H1 (cell line): ENCODE results near the gene CACNG6. TPM values are rescaled to one million over a fixed set of nuclear protein-coding genes. Genes with fewer than 3 reads are reported as not detected.

ENCODE experiments used
- CTCF ChIA-PET: fragments of 300-600 bp; sonication (Branson Sonifier 250); formaldehyde crosslinking; loops from one replicate; lab custom pipeline; 2021; ENCODE audit not compliant: partially characterized antibody; lab: Charles Lee
- POLR2A ChIA-PET: fragments of 300-600 bp; sonication (Branson Sonifier 250); formaldehyde crosslinking; loops from one replicate; lab custom pipeline; 2021; ENCODE audit warnings: inconsistent platforms; ENCODE audit not compliant: partially characterized antibody; lab: Charles Lee
- DNase-seq, 2 experiments: peaks; one replicate each; pipeline versions ENCODE4 v3.0.0 to v3.0.0-alpha.2; 2010 to 2022; ENCODE audit warnings: low spot score in 2 of 2, low read depth in 1 of 2, mixed read lengths in 1 of 2
- FAIRE-seq: peaks from 2 replicates; lab custom pipeline; 2011; peaks lifted over from hg19 to GRCh38; lab: Jason Lieb, UNC
- H2AFZ ChIP-seq: 2 replicates; pipeline ENCODE4 v1.8.1; 2012; ENCODE audit warnings: low read length, inconsistent platforms
- H2AK5ac ChIP-seq: 2 replicates; pipeline ENCODE4 v1.6.1; 2013; ENCODE audit warnings: low read depth, low read length
- H2BK120ac ChIP-seq: replicated peaks from 2 replicates; pipeline ENCODE3; 2013; ENCODE audit warnings: low read depth, low read length, inconsistent platforms
- H2BK12ac ChIP-seq: 2 replicates; pipeline ENCODE4 v1.6.1; 2013; ENCODE audit warnings: low read depth, low read length
- H2BK15ac ChIP-seq: 2 replicates; pipeline ENCODE4 v1.6.1; 2013; ENCODE audit warnings: low read length
- H2BK20ac ChIP-seq: 2 replicates; pipeline ENCODE4 v1.6.1; 2013; ENCODE audit warnings: low read length
- H2BK5ac ChIP-seq: 2 replicates; pipeline ENCODE4 v1.6.1; 2013; ENCODE audit warnings: low read depth, low read length
- H3K14ac ChIP-seq: 2 replicates; pipeline ENCODE4 v1.6.1; 2013; ENCODE audit warnings: inconsistent platforms; ENCODE audit not compliant: insufficient read length
- H3K18ac ChIP-seq: 2 replicates; pipeline ENCODE4 v1.6.1; 2013; ENCODE audit warnings: low read length; ENCODE audit errors: extremely low read depth
- H3K23ac ChIP-seq: 2 replicates; pipeline ENCODE4 v1.6.1; 2013; ENCODE audit warnings: inconsistent platforms; ENCODE audit not compliant: insufficient read length
- H3K23me2 ChIP-seq: 2 replicates; pipeline ENCODE4 v1.6.1; 2013; ENCODE audit warnings: low read depth, low read length
- H3K27ac ChIP-seq: 2 replicates; pipeline ENCODE4 v1.6.1; 2011; ENCODE audit warnings: low read depth, low read length, inconsistent platforms
- H3K27me3 ChIP-seq, 4 experiments: replicated peaks in 1 of 4; 1 replicate in 1 of 4; 2 replicates in 3 of 4; pipeline versions ENCODE4 v1.6.1 to v1.8.1; 2011 to 2013; ENCODE audit warnings: low read length in 3 of 4, mild to moderate bottlenecking in 3 of 4, inconsistent platforms in 2 of 4, mixed read lengths in 2 of 4, moderate library complexity in 1 of 4; ENCODE audit not compliant: control insufficient read depth in 3 of 4, insufficient read depth in 3 of 4; ENCODE audit errors: extremely low read depth in 1 of 4
- H3K36me3 ChIP-seq, 4 experiments: 2 replicates each; pipeline versions ENCODE4 v1.6.1 to v1.8.1; 2011 to 2013; ENCODE audit warnings: mild to moderate bottlenecking in 4 of 4, low read length in 3 of 4, moderate library complexity in 2 of 4, control low read depth in 1 of 4, inconsistent platforms in 1 of 4; ENCODE audit not compliant: insufficient read depth in 4 of 4, control insufficient read depth in 2 of 4
- H3K4ac ChIP-seq: replicated peaks from 2 replicates; pipeline ENCODE3; 2013; ENCODE audit warnings: low read length, low read depth, mixed read lengths, inconsistent platforms; ENCODE audit not compliant: insufficient read length
- H3K4me1 ChIP-seq, 4 experiments: replicated peaks in 1 of 4; 1 replicate in 1 of 4; 2 replicates in 3 of 4; pipeline versions ENCODE4 v1.6.1 to v1.8.1; 2011 to 2013; ENCODE audit warnings: low read length in 3 of 4, inconsistent platforms in 2 of 4, mixed read lengths in 1 of 4; ENCODE audit not compliant: insufficient read depth in 4 of 4, control insufficient read depth in 3 of 4
- H3K4me2 ChIP-seq, 2 experiments: 2 replicates each; pipeline versions ENCODE4 v1.6.1 to v1.8.1; 2011 to 2013; ENCODE audit warnings: low read depth in 2 of 2, low read length in 2 of 2, control low read depth in 1 of 2, inconsistent platforms in 1 of 2, mild to moderate bottlenecking in 1 of 2; ENCODE audit not compliant: insufficient read depth in 1 of 2
- H3K4me3 ChIP-seq, 4 experiments: fragments of 200-600, 300-600 bp in 1 of 4; sonication (generic), shearing (Covaris generic), sonication (Bioruptor Twin) in 1 of 4; 2 replicates each; pipeline versions ENCODE4 v1.5.1 to v1.8.1; 2011 to 2016; ENCODE audit warnings: low read length in 4 of 4, low read depth in 3 of 4, control low read depth in 2 of 4, inconsistent platforms in 2 of 4, mild to moderate bottlenecking in 2 of 4, mixed read lengths in 1 of 4, moderate library complexity in 1 of 4; ENCODE audit not compliant: insufficient read depth in 2 of 4; ENCODE audit errors: extremely low read depth in 1 of 4
- H3K56ac ChIP-seq: replicated peaks from 2 replicates; pipeline ENCODE3; 2013; ENCODE audit warnings: low read depth, mild to moderate bottlenecking, mixed read lengths, low read length, inconsistent platforms; ENCODE audit not compliant: insufficient read length
- H3K79me1 ChIP-seq: 2 replicates; pipeline ENCODE4 v1.6.1; 2013; ENCODE audit warnings: low read depth, low read length, control low read depth
- H3K79me2 ChIP-seq, 2 experiments: 2 replicates each; pipeline versions ENCODE4 v1.6.1 to v1.8.1; 2012 to 2013; ENCODE audit warnings: low read length in 2 of 2, mild to moderate bottlenecking in 2 of 2, inconsistent platforms in 1 of 2; ENCODE audit not compliant: insufficient read depth in 2 of 2, control insufficient read depth in 1 of 2
- H3K9ac ChIP-seq, 4 experiments: replicated peaks in 1 of 4; 1 replicate in 1 of 4; 2 replicates in 3 of 4; pipeline versions ENCODE4 v1.6.1 to v1.8.1; 2011 to 2013; ENCODE audit warnings: low read depth in 3 of 4, low read length in 3 of 4, control low read depth in 2 of 4, mild to moderate bottlenecking in 2 of 4, moderate library complexity in 2 of 4, inconsistent platforms in 1 of 4; ENCODE audit errors: extremely low read depth in 1 of 4
- H3K9me3 ChIP-seq, 2 experiments: 2 replicates each; pipeline versions ENCODE4 v1.6.1 to v1.8.1; 2012 to 2013; ENCODE audit warnings: mild to moderate bottlenecking in 2 of 2, moderate library complexity in 2 of 2, control low read depth in 1 of 2, inconsistent platforms in 1 of 2, low read depth in 1 of 2, low read length in 1 of 2, mixed read lengths in 1 of 2; ENCODE audit not compliant: insufficient read depth in 2 of 2
- H4K20me1 ChIP-seq, 2 experiments: replicated peaks in 1 of 2; 2 replicates each; pipeline versions ENCODE3 to v1.8.1; 2011 to 2013; ENCODE audit warnings: inconsistent platforms in 2 of 2, low read length in 2 of 2, mild to moderate bottlenecking in 1 of 2; ENCODE audit not compliant: insufficient read depth in 2 of 2, control insufficient read depth in 1 of 2
- H4K5ac ChIP-seq: 2 replicates; pipeline ENCODE4 v1.6.1; 2013; ENCODE audit warnings: low read length, low read depth, mixed read lengths, inconsistent platforms; ENCODE audit not compliant: insufficient read length
- H4K8ac ChIP-seq: 2 replicates; pipeline ENCODE4 v1.8.0; 2013; ENCODE audit warnings: mild to moderate bottlenecking, moderate library complexity, low read length, inconsistent platforms; ENCODE audit not compliant: insufficient read depth; ENCODE audit errors: extremely low read depth
- H4K91ac ChIP-seq: replicated peaks from 2 replicates; pipeline ENCODE3; 2013; ENCODE audit warnings: low read length, mixed read lengths, inconsistent platforms; ENCODE audit not compliant: insufficient read length
- POLR2A ChIP-seq, 2 experiments: IDR thresholded peaks; 1 replicate in 1 of 2; 2 replicates in 1 of 2; pipeline ENCODE4 v1.6.1; 2011; ENCODE audit warnings: low read depth in 2 of 2, low read length in 2 of 2, mild to moderate bottlenecking in 2 of 2; ENCODE audit errors: control extremely low read depth in 1 of 2
- TEAD4 ChIP-seq: IDR thresholded peaks from 2 replicates; pipeline ENCODE4 v1.6.1; 2012; ENCODE audit warnings: low read depth, low read length, inconsistent platforms, mixed read lengths
- WGBS, 2 experiments: shearing (Covaris generic) in 1 of 2; methylation state at CpG; one replicate each; pipeline versions ENCODE4 v1.1.6 to v1.1.7; 2013 to 2015; ENCODE audit warnings: low lambda C conversion rate in 2 of 2, mixed read lengths in 2 of 2, inconsistent platforms in 1 of 2, low coverage in 1 of 2, missing lambda C conversion rate in 1 of 2; ENCODE audit not compliant: insufficient replicate concordance in 2 of 2, insufficient coverage in 1 of 2, insufficient read length in 1 of 2; ENCODE audit errors: extremely low coverage in 1 of 2, missing lambda C conversion rate in 1 of 2; 5-methylcytosine and 5-hydroxymethylcytosine counted together
- polyA plus RNA-seq, 7 experiments: library from polyadenylated mRNA; depleted of rRNA in 3 of 7; stranded (reverse) in 5 of 7; unstranded in 2 of 7; fragments of >200 nt in 5 of 7; fragments of 200-250 nt in 2 of 7; gene quantifications; 1 replicate in 5 of 7; 2 replicates in 1 of 7; 4 replicates in 1 of 7; pipeline versions ENCODE4 v1.2.1 to v1.2.3, GENCODE V29; 2011 to 2013; ENCODE audit warnings: missing spikeins in 2 of 7, mixed read lengths in 2 of 7
- total RNA-seq: library from RNA; stranded (reverse); fragmentation: NEBNext Ultra II Directional; extraction: Animal tissue kit (Norgen Biotek cat#: 25700); gene quantifications from 2 replicates; pipeline ENCODE4 v1.2.1, GENCODE V29; 2021

CACNG6 gene
- total and polyA plus RNA-seq, 2 of the 8 experiments (the other 6 are each of a cell fraction or from before 2014, with no cell fraction given) = 1.2 to 1.6 TPM

GRCh38 chr19:53944416-53944815 is 47.0 kb upstream of the CACNG6 start:
- peaks cover 4 to 10% (median 7%) of the 10 kb centered on the region in 4 experiments; a peak in 6 of 7 replicates for H3K4me1 ChIP-seq
- no peak for TF ChIP-seq TEAD4
- peak in 1 of 2 experiments; percentile 21; a peak in 1 of 3 replicates for TF ChIP-seq POLR2A (IDR thresholded peaks at IDR 0.05; ENCODE audit: control extremely low read depth in 1 of 2, low read depth in 2 of 2, low read length in 2 of 2)
- H2BK20ac ChIP-seq = no peak overlapping the region
- no peak overlapping the region for H3K27ac ChIP-seq
- H3K9me3 ChIP-seq = no peaks in the 10 kb centered on the region
- H3K23ac ChIP-seq = no peak overlapping the region
- H3K4ac ChIP-seq = no peak overlapping the region
- H4K91ac ChIP-seq = no peak overlapping the region
- no peak overlapping the region for H3K18ac ChIP-seq
- peak overlapping the region in 1 of 2 experiments; percentile 96; a peak in 1 of 4 replicates for H3K4me2 ChIP-seq
- no peak overlapping the region for H2BK5ac ChIP-seq
- H2BK15ac ChIP-seq = peak overlapping the region; percentile 0; the same call in 1 of the 2 replicates
- ChIA-PET CTCF (interaction anchor here (0.5 to 2.8 kb wide), 14 partner anchors 8 to 135 kb away, joined by 3 to 13 read pairs (median 4); partner anchors contain the start of gene PRKCG), POLR2A (interaction anchor here (1.0 to 2.2 kb wide), 12 partner anchors 11 to 158 kb away, joined by 3 to 10 read pairs (median 4); partner anchors contain the start of genes MYADM and NDUFA3)
- peaks cover 11% of the 10 kb centered on the region; the same call in 1 of the 2 replicates for H3K23me2 ChIP-seq
- no peak overlapping the region for H2AFZ ChIP-seq
- H3K14ac ChIP-seq = no peak overlapping the region
- DNase-seq (no peak), FAIRE-seq (no peak)
- 91% methylated on average over 4 of the region's 4 CpGs; no CpG with 5 or more reads in 1 of the 2 experiments for WGBS, 2 experiments
- no peak overlapping the region for H4K5ac ChIP-seq
- H2BK12ac ChIP-seq = peak overlapping the region; percentile 30; the same call in 1 of the 2 replicates
- H4K8ac ChIP-seq = no peak overlapping the region
- peak overlapping the region; percentile 11; the same call in 1 of the 2 replicates for H2AK5ac ChIP-seq
- H3K56ac ChIP-seq = no peak overlapping the region
- H3K4me3 ChIP-seq = no peak overlapping the region; a peak in 1 of 8 replicates
- no peaks in the 10 kb centered on the region for H4K20me1 ChIP-seq
- H3K79me1 ChIP-seq = no peaks in the 10 kb centered on the region
- peak overlapping the region; percentile 13 for H2BK120ac ChIP-seq
- no peaks in the 10 kb centered on the region for H3K79me2 ChIP-seq
- no peak overlapping the region for H3K9ac ChIP-seq
- no peaks in the 10 kb centered on the region for H3K36me3 ChIP-seq
- no peaks in the 10 kb centered on the region for H3K27me3 ChIP-seq
